Measurements from ENCODE around the gene MERTK. TPM values are rescaled to one million over a fixed set of nuclear protein-coding genes. Genes with fewer than 3 reads are reported as not detected.

The MERTK gene
- total and polyA plus RNA-seq, 2 donors (not counting 1 experiment from before 2014, with no cell fraction given), result 0.04 to 0.34 TPM

DNA sequence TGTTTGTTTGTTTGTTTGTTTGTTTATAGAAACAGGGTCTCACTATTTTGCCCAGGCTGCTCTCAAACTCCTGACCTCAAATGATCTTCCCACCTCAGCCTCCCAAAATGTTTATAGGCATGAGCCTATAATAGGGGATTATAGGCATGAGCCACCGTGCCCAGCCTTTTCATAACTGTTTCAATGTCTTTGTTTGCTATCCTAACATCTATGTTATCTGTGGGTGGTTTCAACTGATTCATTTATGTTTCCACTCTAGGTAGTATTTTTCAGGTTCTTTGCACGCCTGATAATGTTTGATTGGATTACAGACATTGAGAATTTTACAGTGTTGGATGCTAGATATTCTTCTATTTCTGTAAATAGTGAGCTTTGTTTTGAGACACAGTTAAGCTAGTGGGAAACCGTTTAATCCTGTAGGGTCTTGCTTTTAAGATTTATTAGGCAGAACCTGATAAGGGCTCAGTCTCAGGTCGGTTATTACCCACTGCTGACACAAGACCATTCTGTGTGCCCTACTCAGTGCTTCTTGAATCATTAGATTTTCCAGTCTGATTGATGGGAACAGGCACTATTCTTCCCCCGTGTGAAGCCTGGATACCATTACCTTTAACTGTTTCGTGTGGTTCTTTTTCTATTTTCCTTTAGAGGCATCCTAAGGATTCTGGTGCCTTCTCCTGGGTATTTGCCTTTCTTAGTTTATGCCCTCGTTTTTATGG is 80.2 kb downstream of the MERTK start:
- no peaks in the 10 kb centered on the region for H3K4me1 ChIP-seq (ENCODE audit: control insufficient read depth in 2 of 2, insufficient read depth in 2 of 2, low read length in 2 of 2)
- ChIA-PET CTCF (no interaction called here), POLR2A (no interaction called here)
- no peak for DNase-seq
- WGBS (ENCODE audit: insufficient coverage), result 97% methylated on average over 3 of the region's 7 CpGs
- H3K27ac Mint-ChIP-seq, result no peak overlapping the region
- no peaks in the 10 kb centered on the region for H3K36me3 ChIP-seq (replicated peaks in 1 of 2; ENCODE audit: control extremely low read depth in 1 of 2, control insufficient read depth in 1 of 2, extremely low read depth in 1 of 2, insufficient read depth in 2 of 2, low read length in 1 of 2)
- H3K4me1 Mint-ChIP-seq, result no peaks in the 10 kb centered on the region
- H3K4me3 ChIP-seq (ENCODE audit: control extremely low read depth in 1 of 5, extremely low read depth in 1 of 5, insufficient read depth in 1 of 5, low read depth in 2 of 5, low read length in 4 of 5), result no peak overlapping the region
- no peak overlapping the region for H3K4me3 Mint-ChIP-seq
- ATAC-seq (ENCODE audit: low read depth), result no peak
- H3K9ac ChIP-seq (ENCODE audit: low read length), result no peak overlapping the region
- H3K9me3 ChIP-seq (ENCODE audit: control extremely low read depth in 1 of 3, control insufficient read depth in 2 of 3, insufficient read depth in 1 of 3, low read length in 2 of 3), result peaks cover 5 to 15% (median 12%) of the 10 kb centered on the region in 3 donors
- H3K79me2 ChIP-seq (ENCODE audit: control insufficient read depth, insufficient read depth, low read length), result no peaks in the 10 kb centered on the region
- no peak for TF ChIP-seq EZH2 (IDR thresholded peaks at IDR 0.05; ENCODE audit: borderline replicate concordance, insufficient read depth, low read depth, low read length, poor library complexity, severe bottlenecking)
- TF ChIP-seq, protein P1, sequence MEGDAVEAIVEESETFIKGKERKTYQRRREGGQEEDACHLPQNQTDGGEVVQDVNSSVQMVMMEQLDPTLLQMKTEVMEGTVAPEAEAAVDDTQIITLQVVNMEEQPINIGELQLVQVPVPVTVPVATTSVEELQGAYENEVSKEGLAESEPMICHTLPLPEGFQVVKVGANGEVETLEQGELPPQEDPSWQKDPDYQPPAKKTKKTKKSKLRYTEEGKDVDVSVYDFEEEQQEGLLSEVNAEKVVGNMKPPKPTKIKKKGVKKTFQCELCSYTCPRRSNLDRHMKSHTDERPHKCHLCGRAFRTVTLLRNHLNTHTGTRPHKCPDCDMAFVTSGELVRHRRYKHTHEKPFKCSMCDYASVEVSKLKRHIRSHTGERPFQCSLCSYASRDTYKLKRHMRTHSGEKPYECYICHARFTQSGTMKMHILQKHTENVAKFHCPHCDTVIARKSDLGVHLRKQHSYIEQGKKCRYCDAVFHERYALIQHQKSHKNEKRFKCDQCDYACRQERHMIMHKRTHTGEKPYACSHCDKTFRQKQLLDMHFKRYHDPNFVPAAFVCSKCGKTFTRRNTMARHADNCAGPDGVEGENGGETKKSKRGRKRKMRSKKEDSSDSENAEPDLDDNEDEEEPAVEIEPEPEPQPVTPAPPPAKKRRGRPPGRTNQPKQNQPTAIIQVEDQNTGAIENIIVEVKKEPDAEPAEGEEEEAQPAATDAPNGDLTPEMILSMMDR (IDR thresholded peaks at IDR 0.05), result no peak
- no peaks in the 10 kb centered on the region for H4K20me1 ChIP-seq (ENCODE audit: control insufficient read depth, insufficient read depth, low read length, poor library complexity, severe bottlenecking)
- H3K27ac ChIP-seq (ENCODE audit: low read length in 2 of 2), result no peak overlapping the region
- intact Hi-C loops (cut with micrococcal nuclease), result no loop called here
- H2AFZ ChIP-seq (ENCODE audit: insufficient read depth, low read depth, low read length, poor library complexity, severe bottlenecking), result no peak overlapping the region
- peaks cover 11% of the 10 kb centered on the region for H3K27me3 Mint-ChIP-seq
- peaks cover 0 to 2% (median 0%) of the 10 kb centered on the region in 4 experiments for H3K27me3 ChIP-seq (replicated peaks in 1 of 4; ENCODE audit: control extremely low read depth in 1 of 4, control insufficient read depth in 3 of 4, insufficient read depth in 4 of 4, low read length in 3 of 4)
- H3K9me3 Mint-ChIP-seq (ENCODE audit: insufficient read depth), result peaks cover 2% of the 10 kb centered on the region
- H3K4me2 ChIP-seq (replicated peaks; ENCODE audit: low read depth, low read length, poor library complexity, severe bottlenecking), result no peak overlapping the region

DNA sequence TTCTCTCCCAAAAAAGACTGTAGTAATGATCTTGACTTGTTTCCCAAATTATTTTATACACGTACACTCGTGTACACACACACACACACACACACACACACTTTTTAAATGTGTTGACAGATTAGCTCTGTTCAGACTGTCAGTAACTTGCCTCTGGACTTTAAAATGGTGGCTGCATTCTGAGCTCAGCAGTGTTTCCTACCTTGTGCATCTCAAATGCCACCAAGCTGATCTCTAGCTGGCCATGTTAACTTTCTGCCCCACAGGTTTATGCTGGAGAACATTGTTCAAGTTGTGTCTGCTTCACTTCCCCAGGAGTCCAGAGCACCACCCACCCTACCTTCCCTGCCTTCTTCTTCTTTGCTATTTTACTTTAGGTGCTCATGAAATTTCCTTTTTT is 83.3 kb downstream of the MERTK start:
- Histone ChIP-seq H3K36me3 (replicated peaks in 1 of 2; ENCODE audit: control extremely low read depth in 1 of 2, control insufficient read depth in 1 of 2, extremely low read depth in 1 of 2, insufficient read depth in 2 of 2, low read length in 1 of 2) (no peaks in the 10 kb centered on the region), H3K4me2 (replicated peaks; ENCODE audit: low read depth, low read length, poor library complexity, severe bottlenecking) (no peak overlapping the region), H2AFZ (ENCODE audit: insufficient read depth, low read depth, low read length, poor library complexity, severe bottlenecking) (no peak overlapping the region), H3K9ac (ENCODE audit: low read length) (no peak overlapping the region), H4K20me1 (ENCODE audit: control insufficient read depth, insufficient read depth, low read length, poor library complexity, severe bottlenecking) (no peaks in the 10 kb centered on the region), H3K79me2 (ENCODE audit: control insufficient read depth, insufficient read depth, low read length) (no peaks in the 10 kb centered on the region), H3K4me3 (ENCODE audit: control extremely low read depth in 1 of 5, extremely low read depth in 1 of 5, insufficient read depth in 1 of 5, low read depth in 2 of 5, low read length in 4 of 5) (no peak overlapping the region), H3K4me1 (ENCODE audit: control insufficient read depth in 2 of 2, insufficient read depth in 2 of 2, low read length in 2 of 2) (no peaks in the 10 kb centered on the region), H3K27ac (ENCODE audit: low read length in 2 of 2) (no peak overlapping the region), H3K9me3 (ENCODE audit: control extremely low read depth in 1 of 3, control insufficient read depth in 2 of 3, insufficient read depth in 1 of 3, low read length in 2 of 3) (peaks cover 3 to 12% (median 5%) of the 10 kb centered on the region in 3 donors), H3K27me3 (replicated peaks in 1 of 4; ENCODE audit: control extremely low read depth in 1 of 4, control insufficient read depth in 3 of 4, insufficient read depth in 4 of 4, low read length in 3 of 4) (no peaks in the 10 kb centered on the region)
- TF ChIP-seq, protein P1 (IDR thresholded peaks at IDR 0.05), result no peak
- TF ChIP-seq EZH2 (IDR thresholded peaks at IDR 0.05; ENCODE audit: borderline replicate concordance, insufficient read depth, low read depth, low read length, poor library complexity, severe bottlenecking), result no peak
- WGBS (ENCODE audit: insufficient coverage), result 100% methylated on average over 2 of the region's 2 CpGs
- ATAC-seq (ENCODE audit: low read depth) (no peak), DNase-seq (no peak)
- Mint-ChIP-seq H3K4me3 (no peak overlapping the region), H3K4me1 (no peaks in the 10 kb centered on the region), H3K9me3 (ENCODE audit: insufficient read depth) (peaks cover 2% of the 10 kb centered on the region), H3K27me3 (peaks cover 11% of the 10 kb centered on the region), H3K27ac (no peak overlapping the region)
- POLR2A ChIA-PET, result no interaction called here
- intact Hi-C loops (cut with micrococcal nuclease), result no loop called here
- CTCF ChIA-PET, result no interaction called here
